ENCODE results near the gene TGFBR3.

Gene TGFBR3

DNA sequence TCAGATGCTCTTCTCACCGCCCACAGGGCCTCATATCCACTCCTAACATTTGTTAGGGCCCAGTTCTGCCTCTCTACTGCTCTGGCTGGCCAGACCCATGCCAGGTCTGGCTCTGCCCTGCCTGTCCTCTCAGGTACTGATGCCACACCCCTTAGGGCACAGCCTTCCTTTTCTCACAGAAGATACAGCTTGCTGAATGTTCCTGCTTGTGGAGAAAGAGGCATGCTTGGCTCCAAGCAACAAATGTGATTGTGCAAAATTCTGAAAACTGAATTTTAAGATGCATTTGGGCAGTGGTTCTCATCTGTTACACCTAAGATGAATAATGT lies 178.1 kb downstream of the TGFBR3 start:
- Histone ChIP-seq H3K27me3 (replicated peaks; ENCODE audit: control insufficient read depth, insufficient read depth, low read length, poor library complexity, severe bottlenecking) (no peaks in the 10 kb centered on the region), H3K9me3 (ENCODE audit: control insufficient read depth, low read length) (no peaks in the 10 kb centered on the region), H3K4me1 (ENCODE audit: control insufficient read depth, insufficient read depth, low read length, poor library complexity, severe bottlenecking) (no peaks in the 10 kb centered on the region), H3K27ac (ENCODE audit: insufficient read depth, low read length, poor library complexity, severe bottlenecking) (no peak overlapping the region), H3K36me3 (ENCODE audit: control insufficient read depth, insufficient read depth, low read length) (peaks cover 11% of the 10 kb centered on the region), H3K4me3 (ENCODE audit: insufficient read depth, low read depth, low read length, poor library complexity, severe bottlenecking) (no peak overlapping the region)
- no peak for DNase-seq

- Histone ChIP-seq H3K27ac (ENCODE audit: insufficient read depth, low read length, poor library complexity, severe bottlenecking) (no peak overlapping the region), H3K27me3 (replicated peaks; ENCODE audit: control insufficient read depth, insufficient read depth, low read length, poor library complexity, severe bottlenecking) (no peaks in the 10 kb centered on the region), H3K36me3 (ENCODE audit: control insufficient read depth, insufficient read depth, low read length) (peaks cover 11% of the 10 kb centered on the region), H3K4me1 (ENCODE audit: control insufficient read depth, insufficient read depth, low read length, poor library complexity, severe bottlenecking) (no peaks in the 10 kb centered on the region), H3K9me3 (ENCODE audit: control insufficient read depth, low read length) (no peaks in the 10 kb centered on the region), H3K4me3 (ENCODE audit: insufficient read depth, low read depth, low read length, poor library complexity, severe bottlenecking) (no peak overlapping the region)
- DNase-seq = no peak
Observed at GRCh38 chr1:91707114-91707889, 178.6 kb downstream of the TGFBR3 start.

- H3K27ac ChIP-seq (ENCODE audit: insufficient read depth, low read length, poor library complexity, severe bottlenecking) = no peak overlapping the region
- peaks cover 11% of the 10 kb centered on the region for H3K36me3 ChIP-seq (ENCODE audit: control insufficient read depth, insufficient read depth, low read length)
Observed at GRCh38 chr1:91706140-91706957, 179.6 kb downstream of the TGFBR3 start.

DNA sequence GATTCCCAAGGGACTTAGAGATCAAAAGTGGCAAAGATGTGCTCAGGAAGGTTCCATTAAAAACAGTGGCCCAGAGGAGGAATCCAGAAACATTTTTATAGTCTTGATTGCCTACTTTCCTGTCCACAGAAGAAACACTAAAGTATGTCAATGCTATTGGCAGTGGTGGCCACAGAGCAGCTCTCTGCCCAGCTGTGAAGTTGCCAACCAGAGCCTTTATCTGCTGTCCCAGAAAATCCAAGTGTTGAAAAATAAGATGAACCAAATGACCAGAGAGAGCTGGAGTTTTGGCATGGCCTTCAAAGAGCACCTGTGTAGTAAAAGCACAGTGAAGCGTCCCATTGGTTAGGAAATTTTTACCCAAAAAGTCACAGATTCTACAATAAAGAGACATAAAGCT lies 181.2 kb downstream of the TGFBR3 start:
- no peak overlapping the region for H3K4me3 ChIP-seq (ENCODE audit: insufficient read depth, low read depth, low read length, poor library complexity, severe bottlenecking)
- no peaks in the 10 kb centered on the region for H3K4me1 ChIP-seq (ENCODE audit: control insufficient read depth, insufficient read depth, low read length, poor library complexity, severe bottlenecking)
- no peaks in the 10 kb centered on the region for H3K9me3 ChIP-seq (ENCODE audit: control insufficient read depth, low read length)
- no peaks in the 10 kb centered on the region for H3K27me3 ChIP-seq (replicated peaks; ENCODE audit: control insufficient read depth, insufficient read depth, low read length, poor library complexity, severe bottlenecking)
- no peak overlapping the region for H3K27ac ChIP-seq (ENCODE audit: insufficient read depth, low read length, poor library complexity, severe bottlenecking)
- no peak for DNase-seq
- peaks cover 11% of the 10 kb centered on the region for H3K36me3 ChIP-seq (ENCODE audit: control insufficient read depth, insufficient read depth, low read length)

More at GRCh38 chr1:91706140-91706957, 179.6 kb downstream of the TGFBR3 start:
- DNase-seq = no peak
- Histone ChIP-seq H3K27me3 (replicated peaks; ENCODE audit: control insufficient read depth, insufficient read depth, low read length, poor library complexity, severe bottlenecking) (no peaks in the 10 kb centered on the region), H3K9me3 (ENCODE audit: control insufficient read depth, low read length) (no peaks in the 10 kb centered on the region), H3K4me1 (ENCODE audit: control insufficient read depth, insufficient read depth, low read length, poor library complexity, severe bottlenecking) (no peaks in the 10 kb centered on the region), H3K4me3 (ENCODE audit: insufficient read depth, low read depth, low read length, poor library complexity, severe bottlenecking) (no peak overlapping the region)

DNA sequence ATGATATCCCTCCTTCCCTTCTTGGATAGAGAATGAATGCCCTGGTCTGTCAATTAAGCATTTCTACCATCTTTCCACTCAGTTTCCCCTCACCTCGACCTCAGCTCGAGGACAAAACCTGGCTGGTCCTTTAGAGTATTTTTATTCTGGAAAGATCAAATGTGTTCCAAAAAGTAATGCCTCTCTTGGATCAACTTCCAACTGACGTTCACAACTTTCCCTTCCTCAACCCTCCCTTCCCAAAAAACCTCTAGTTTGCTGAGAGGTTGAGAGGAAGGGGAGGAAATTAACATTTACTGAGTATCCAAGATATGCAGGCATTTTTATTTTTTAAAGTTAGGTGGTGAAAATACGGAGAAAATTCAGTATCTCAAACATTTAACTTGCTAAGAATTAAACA lies 182.9 kb downstream of the TGFBR3 start:
- Histone ChIP-seq H3K36me3 (ENCODE audit: control insufficient read depth, insufficient read depth, low read length) (peaks cover 5% of the 10 kb centered on the region), H3K9me3 (ENCODE audit: control insufficient read depth, low read length) (no peaks in the 10 kb centered on the region)

DNA sequence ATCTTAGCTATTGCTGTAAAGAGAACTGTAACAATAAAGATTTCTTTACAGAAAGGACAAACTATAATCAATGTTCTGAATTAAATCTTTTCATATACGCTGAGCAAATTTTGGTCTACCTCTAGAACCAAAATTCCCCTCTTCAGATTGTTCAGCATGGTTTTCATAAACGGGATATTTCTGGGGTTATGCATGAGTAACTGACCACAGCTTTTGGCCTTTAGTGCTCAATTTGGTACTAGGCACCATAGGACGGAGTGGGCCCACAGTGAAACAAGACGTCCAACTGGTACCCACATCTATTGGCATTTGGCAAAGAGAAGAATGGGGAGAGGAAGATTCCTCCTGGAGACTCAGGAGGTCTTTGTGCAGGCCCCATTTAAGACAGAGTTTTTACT lies 184.5 kb downstream of the TGFBR3 start:
- H3K27me3 ChIP-seq (replicated peaks; ENCODE audit: control insufficient read depth, insufficient read depth, low read length, poor library complexity, severe bottlenecking) = no peaks in the 10 kb centered on the region
- H3K4me1 ChIP-seq (ENCODE audit: control insufficient read depth, insufficient read depth, low read length, poor library complexity, severe bottlenecking) = peaks cover 12% of the 10 kb centered on the region
- H3K36me3 ChIP-seq (ENCODE audit: control insufficient read depth, insufficient read depth, low read length) = no peaks in the 10 kb centered on the region
- no peaks in the 10 kb centered on the region for H3K9me3 ChIP-seq (ENCODE audit: control insufficient read depth, low read length)
- no peak overlapping the region for H3K27ac ChIP-seq (ENCODE audit: insufficient read depth, low read length, poor library complexity, severe bottlenecking)
- no peak overlapping the region for H3K4me3 ChIP-seq (ENCODE audit: insufficient read depth, low read depth, low read length, poor library complexity, severe bottlenecking)
- DNase-seq = no peak

More for the DNA sequence above, 182.9 kb downstream of the TGFBR3 start:
- DNase-seq = no peak
- no peak overlapping the region for H3K27ac ChIP-seq (ENCODE audit: insufficient read depth, low read length, poor library complexity, severe bottlenecking)
- no peaks in the 10 kb centered on the region for H3K27me3 ChIP-seq (replicated peaks; ENCODE audit: control insufficient read depth, insufficient read depth, low read length, poor library complexity, severe bottlenecking)
- H3K4me1 ChIP-seq (ENCODE audit: control insufficient read depth, insufficient read depth, low read length, poor library complexity, severe bottlenecking) = peaks cover under 1% of the 10 kb centered on the region
- no peak overlapping the region for H3K4me3 ChIP-seq (ENCODE audit: insufficient read depth, low read depth, low read length, poor library complexity, severe bottlenecking)

DNA sequence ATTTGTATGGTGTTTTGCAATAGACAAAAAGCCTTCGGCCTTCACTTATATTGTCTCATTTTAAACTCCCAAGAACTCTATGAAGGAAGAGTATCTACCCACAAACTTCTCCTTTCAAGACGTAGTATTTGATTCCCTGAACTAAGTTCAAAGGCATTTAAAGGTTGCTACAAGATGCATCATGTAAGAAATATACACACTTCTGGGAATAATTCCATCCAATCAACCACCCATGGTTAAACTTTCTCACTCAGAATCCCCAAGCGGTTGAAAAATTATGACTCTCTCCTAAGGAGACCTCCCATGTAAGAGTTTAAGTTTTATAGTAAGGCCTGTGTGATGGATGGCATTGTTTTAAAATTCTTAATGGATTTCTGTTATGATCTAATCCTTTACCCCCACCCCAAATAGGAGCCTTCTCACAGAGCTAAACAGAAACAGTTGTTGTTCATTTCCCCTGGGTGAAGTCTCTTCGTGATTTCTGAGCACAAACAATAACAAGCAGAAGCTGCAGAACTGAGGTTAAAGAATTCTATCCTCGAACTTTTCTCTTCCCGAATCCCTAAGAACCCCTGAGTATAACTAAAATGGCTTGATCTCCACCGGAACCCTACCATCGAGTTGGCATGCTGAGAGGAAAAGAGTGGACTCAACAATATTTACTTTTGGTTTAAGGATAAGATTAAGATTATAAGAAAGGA lies 185.0 kb downstream of the TGFBR3 start:
- no peak overlapping the region for H3K4me3 ChIP-seq (ENCODE audit: insufficient read depth, low read depth, low read length, poor library complexity, severe bottlenecking)
- peaks cover 12% of the 10 kb centered on the region for H3K4me1 ChIP-seq (ENCODE audit: control insufficient read depth, insufficient read depth, low read length, poor library complexity, severe bottlenecking)
- no peak for DNase-seq
- no peaks in the 10 kb centered on the region for H3K9me3 ChIP-seq (ENCODE audit: control insufficient read depth, low read length)
- no peak overlapping the region for H3K27ac ChIP-seq (ENCODE audit: insufficient read depth, low read length, poor library complexity, severe bottlenecking)
- no peaks in the 10 kb centered on the region for H3K27me3 ChIP-seq (replicated peaks; ENCODE audit: control insufficient read depth, insufficient read depth, low read length, poor library complexity, severe bottlenecking)
- no peaks in the 10 kb centered on the region for H3K36me3 ChIP-seq (ENCODE audit: control insufficient read depth, insufficient read depth, low read length)

GRCh38 chr1:91700332-91700731 lies 185.6 kb downstream of the TGFBR3 start:
- no peak for DNase-seq
- Histone ChIP-seq H3K9me3 (ENCODE audit: control insufficient read depth, low read length) (no peaks in the 10 kb centered on the region), H3K36me3 (ENCODE audit: control insufficient read depth, insufficient read depth, low read length) (no peaks in the 10 kb centered on the region), H3K4me3 (ENCODE audit: insufficient read depth, low read depth, low read length, poor library complexity, severe bottlenecking) (no peak overlapping the region), H3K27me3 (replicated peaks; ENCODE audit: control insufficient read depth, insufficient read depth, low read length, poor library complexity, severe bottlenecking) (no peaks in the 10 kb centered on the region), H3K4me1 (ENCODE audit: control insufficient read depth, insufficient read depth, low read length, poor library complexity, severe bottlenecking) (peaks cover 12% of the 10 kb centered on the region), H3K27ac (ENCODE audit: insufficient read depth, low read length, poor library complexity, severe bottlenecking) (no peak overlapping the region)

DNA sequence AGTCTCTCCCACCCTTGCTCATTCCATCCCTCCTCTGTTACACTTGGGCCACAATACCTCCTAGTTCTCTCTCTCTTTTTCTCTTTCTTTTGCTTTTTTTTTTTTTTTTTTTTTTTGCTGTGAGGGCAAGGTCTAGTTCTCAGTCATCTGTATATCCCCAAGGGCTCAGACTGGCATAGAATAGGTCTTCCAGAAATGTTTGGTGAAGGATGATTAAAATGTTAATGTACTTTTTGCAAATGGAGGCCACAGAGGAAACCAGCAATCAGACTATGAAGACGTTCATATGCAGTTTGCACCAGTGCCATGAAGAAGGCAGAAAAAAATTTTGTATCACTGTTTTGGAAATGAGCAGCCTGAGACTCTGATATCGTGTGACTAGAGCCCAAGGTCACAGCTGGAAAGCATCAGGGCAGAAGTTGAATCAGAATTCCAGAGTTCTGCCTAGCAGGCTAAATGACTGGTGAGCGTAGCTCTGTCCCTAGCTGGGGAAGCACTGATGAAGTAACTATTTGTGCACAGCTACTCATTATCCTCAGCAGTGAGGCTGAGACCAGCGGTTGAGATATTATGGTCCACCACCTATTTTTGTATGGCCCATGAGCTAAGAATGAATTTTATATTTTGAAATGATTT lies 186.5 kb downstream of the TGFBR3 start:
- no peak overlapping the region for H3K27ac ChIP-seq (ENCODE audit: insufficient read depth, low read length, poor library complexity, severe bottlenecking)
- H3K36me3 ChIP-seq (ENCODE audit: control insufficient read depth, insufficient read depth, low read length) = no peaks in the 10 kb centered on the region
- no peaks in the 10 kb centered on the region for H3K9me3 ChIP-seq (ENCODE audit: control insufficient read depth, low read length)
- H3K27me3 ChIP-seq (replicated peaks; ENCODE audit: control insufficient read depth, insufficient read depth, low read length, poor library complexity, severe bottlenecking) = no peaks in the 10 kb centered on the region
- H3K4me3 ChIP-seq (ENCODE audit: insufficient read depth, low read depth, low read length, poor library complexity, severe bottlenecking) = no peak overlapping the region
- DNase-seq = no peak
- peaks cover 12% of the 10 kb centered on the region for H3K4me1 ChIP-seq (ENCODE audit: control insufficient read depth, insufficient read depth, low read length, poor library complexity, severe bottlenecking)

Measured in effector memory CD4-positive, alpha-beta T cell (primary cell).